Liver (tissue), 9 donors: ENCODE data around the gene MARCHF9. TPM values are rescaled to one million over a fixed set of nuclear protein-coding genes. Genes with fewer than 3 reads are reported as not detected.

Source experiments
- DNase-seq: peaks from one replicate; pipeline ENCODE4 v3.0.0-alpha.2; 2017; ENCODE audit warnings: low spot score
- H3K27ac ChIP-seq, 2 donors: one replicate each; pipeline ENCODE4 v1.7.0; 2013; ENCODE audit warnings: inconsistent platforms in 2 of 2, low read length in 2 of 2, control low read depth in 1 of 2, low read depth in 1 of 2, mild to moderate bottlenecking in 1 of 2
- H3K27me3 ChIP-seq, 4 donors: one replicate each; pipeline versions ENCODE4 v1.6.1 to v1.7.0; 2013; ENCODE audit warnings: low read length in 3 of 4, inconsistent platforms in 1 of 4, mild to moderate bottlenecking in 1 of 4, moderate library complexity in 1 of 4; ENCODE audit not compliant: control insufficient read depth in 4 of 4, insufficient read depth in 4 of 4
- H3K36me3 ChIP-seq, 4 donors: one replicate each; pipeline versions ENCODE4 v1.6.1 to v1.7.0; 2013; ENCODE audit warnings: low read length in 3 of 4, mild to moderate bottlenecking in 3 of 4, low read depth in 1 of 4, moderate library complexity in 1 of 4; ENCODE audit not compliant: control insufficient read depth in 4 of 4, insufficient read depth in 3 of 4
- H3K4me1 ChIP-seq, 4 donors: one replicate each; pipeline versions ENCODE4 v1.6.1 to v1.7.0; 2013; ENCODE audit warnings: low read length in 3 of 4, mild to moderate bottlenecking in 3 of 4, moderate library complexity in 1 of 4; ENCODE audit not compliant: control insufficient read depth in 4 of 4, insufficient read depth in 4 of 4
- H3K4me3 ChIP-seq, 3 donors: one replicate each; pipeline versions ENCODE4 v1.6.1 to v1.7.0; 2013; ENCODE audit warnings: low read length in 3 of 3, control low read depth in 1 of 3, low read depth in 1 of 3, mild to moderate bottlenecking in 1 of 3
- H3K9ac ChIP-seq, 2 donors: one replicate each; pipeline ENCODE4 v1.7.0; 2013; ENCODE audit warnings: low read length in 2 of 2, mild to moderate bottlenecking in 2 of 2, moderate library complexity in 2 of 2, control low read depth in 1 of 2, low read depth in 1 of 2
- H3K9me3 ChIP-seq, 4 donors: one replicate each; pipeline versions ENCODE4 v1.6.1 to v1.7.0; 2013; ENCODE audit warnings: low read length in 3 of 4; ENCODE audit not compliant: control insufficient read depth in 4 of 4
- ATF3 ChIP-seq: IDR thresholded peaks from 2 replicates; pipeline ENCODE4 v1.6.1; 2016; ENCODE audit warnings: antibody characterized with exemption
- CTCF ChIP-seq: fragments of 150-350 bp; IDR thresholded peaks from 2 replicates; pipeline ENCODE4 v1.5.1; 2017; ENCODE audit warnings: improper control_type of control experiment, low read depth, low read length; ENCODE audit not compliant: missing input control
- EGR1 ChIP-seq, 2 donors: IDR thresholded peaks; 2 replicates each; pipeline ENCODE4 v1.6.1; 2016 to 2018; ENCODE audit warnings: antibody characterized with exemption in 2 of 2, low read depth in 2 of 2
- FOXA1 ChIP-seq: IDR thresholded peaks from 2 replicates; pipeline ENCODE4 v1.6.1; 2016; ENCODE audit warnings: antibody characterized with exemption
- FOXA2 ChIP-seq: IDR thresholded peaks from 2 replicates; pipeline ENCODE4 v1.6.1; 2016; ENCODE audit warnings: antibody characterized with exemption
- GABPA ChIP-seq, 2 donors: IDR thresholded peaks in 1 of 2; conservative IDR thresholded peaks in 1 of 2; 2 replicates each; pipeline ENCODE4 v1.6.1; 2016; ENCODE audit warnings: antibody characterized with exemption in 2 of 2, mild to moderate bottlenecking in 1 of 2, moderate library complexity in 1 of 2
- HNF4A ChIP-seq, 2 donors: conservative IDR thresholded peaks; 2 replicates each; pipeline ENCODE4 v1.6.1; 2016; ENCODE audit warnings: antibody characterized with exemption in 2 of 2, mild to moderate bottlenecking in 2 of 2
- HNF4G ChIP-seq: IDR thresholded peaks from 2 replicates; pipeline ENCODE4 v1.6.1; 2016; ENCODE audit warnings: antibody characterized with exemption
- JUND ChIP-seq, 2 donors: IDR thresholded peaks; 2 replicates each; pipeline ENCODE4 v1.6.1; 2016; ENCODE audit warnings: antibody characterized with exemption in 2 of 2
- MAX ChIP-seq: IDR thresholded peaks from 2 replicates; pipeline ENCODE4 v1.6.1; 2016; ENCODE audit warnings: antibody characterized with exemption
- NR2F2 ChIP-seq: IDR thresholded peaks from 2 replicates; pipeline ENCODE4 v1.6.1; 2016; ENCODE audit warnings: antibody characterized with exemption
- REST ChIP-seq: IDR thresholded peaks from 2 replicates; pipeline ENCODE4 v1.6.1; 2016; ENCODE audit warnings: antibody characterized with exemption, mild to moderate bottlenecking
- SP1 ChIP-seq: IDR thresholded peaks from 2 replicates; pipeline ENCODE4 v1.6.1; 2018; ENCODE audit warnings: antibody characterized with exemption, mild to moderate bottlenecking
- TAF1 ChIP-seq: conservative IDR thresholded peaks from 2 replicates; pipeline ENCODE4 v1.6.1; 2016; ENCODE audit warnings: antibody characterized with exemption, mild to moderate bottlenecking
- YY1 ChIP-seq: IDR thresholded peaks from 2 replicates; pipeline ENCODE4 v1.6.1; 2016; ENCODE audit warnings: antibody characterized with exemption, mild to moderate bottlenecking
- ZBTB33 ChIP-seq: IDR thresholded peaks from 2 replicates; pipeline ENCODE4 v1.6.1; 2016; ENCODE audit warnings: antibody characterized with exemption
- WGBS: extraction: QIAGEN DNeasy Blood & Tissue Kit; methylation state at CpG from one replicate; pipeline ENCODE4 v1.1.7; 2013; 5-methylcytosine and 5-hydroxymethylcytosine counted together
- polyA plus RNA-seq, 2 donors: library from polyadenylated mRNA; stranded (reverse) in 1 of 2; unstranded in 1 of 2; fragments of 200-250 nt in 1 of 2; fragments of >200 nt in 1 of 2; fragmentation: Nextera tagmentation in 1 of 2; extraction: Ambion mirVana in 1 of 2; gene quantifications; one replicate each; pipeline versions ENCODE4 v1.2.1 to v1.2.3, GENCODE V29; 2013 to 2015
- total RNA-seq, 2 donors: library from RNA; depleted of rRNA; stranded (reverse); fragments of >200 nt; gene quantifications; one replicate each; pipeline ENCODE4 v1.2.3, GENCODE V29; 2014
- donor health status: healthy.
- donor health status: healthy.
- donor health status: healthy.
- donor health status: healthy.
- donor health status: healthy.

Gene MARCHF9
- total and polyA plus RNA-seq, 4 donors, result 1.1 to 3.0 (median 2.2) TPM

GRCh38 chr12:57736741-57737466 is 18.0 kb upstream of the MARCHF9 start (continued):
- TF ChIP-seq REST (no peak), YY1 (no peak)

- Histone ChIP-seq H3K9me3 (no peaks in the 10 kb centered on the region), H3K27ac (no peak overlapping the region), H3K36me3 (no peaks in the 10 kb centered on the region), H3K4me1 (peaks cover 3 to 22% (median 15%) of the 10 kb centered on the region in 4 donors), H3K9ac (no peak overlapping the region), H3K27me3 (peaks cover 0 to 10% (median 4%) of the 10 kb centered on the region in 4 donors), H3K4me3 (peak overlapping the region in 1 of 3 donors; percentile 24)
- DNase-seq, result no peak
- 25% methylated on average over 110 of the region's 110 CpGs for WGBS
- TF ChIP-seq HNF4A (conservative IDR thresholded peaks at IDR 0.05), result no peak
- TF ChIP-seq FOXA1, result no peak
- no peak for TF ChIP-seq REST
- no peak for TF ChIP-seq NR2F2
- TF ChIP-seq TAF1, result no peak
- TF ChIP-seq CTCF, result no peak
- TF ChIP-seq ATF3, result no peak
- TF ChIP-seq HNF4G, result no peak
- no peak for TF ChIP-seq SP1
- no peak for TF ChIP-seq EGR1 (IDR thresholded peaks at IDR 0.05; ENCODE audit: low read depth in 2 of 2)
- TF ChIP-seq FOXA2, result no peak
- no peak for TF ChIP-seq MAX
- no peak for TF ChIP-seq JUND (IDR thresholded peaks at IDR 0.05)
- no peak for TF ChIP-seq YY1
- TF ChIP-seq GABPA (IDR thresholded peaks at IDR 0.05 in 1 of 2, conservative IDR thresholded peaks at IDR 0.05 in 1 of 2), result no peak
- no peak for TF ChIP-seq ZBTB33
Observed at GRCh38 chr12:57737467-57738460, 17.1 kb upstream of the MARCHF9 start.
